ENCODE results near the gene CD70.
"Not testable (repeated sequence)": the region's sequence is repeated elsewhere in the genome, so short reads cannot be mapped to it uniquely, and the experiment has no call there.

The CD70 gene

GRCh38 chr19:6617374-6617773 is 26.4 kb upstream of the CD70 start:
- DNase-seq (ENCODE audit: extremely low read depth, low read depth), result no peak
- no peak for TF ChIP-seq CTCF (IDR thresholded peaks at IDR 0.05; ENCODE audit: low read depth, low read length, missing control alignments)
- no peak overlapping the region for H3K4me3 ChIP-seq (replicated peaks; ENCODE audit: low read depth, low read length)

- no peak for DNase-seq (ENCODE audit: extremely low read depth, low read depth)
- no peak overlapping the region for H3K4me3 ChIP-seq (replicated peaks; ENCODE audit: low read depth, low read length)
- TF ChIP-seq CTCF (IDR thresholded peaks at IDR 0.05; ENCODE audit: low read depth, low read length, missing control alignments), result no peak
These were observed 25.1 kb upstream of the CD70 start for GRCh38 chr19:6616011-6616410.

GRCh38 chr19:6613711-6614110 is 22.8 kb upstream of the CD70 start:
- no peak overlapping the region for H3K4me3 ChIP-seq (replicated peaks; ENCODE audit: low read depth, low read length)
- DNase-seq (ENCODE audit: extremely low read depth, low read depth), result no peak
- no peak for TF ChIP-seq CTCF (IDR thresholded peaks at IDR 0.05; ENCODE audit: low read depth, low read length, missing control alignments)

GRCh38 chr19:6610934-6611852 is 20.2 kb upstream of the CD70 start:
- DNase-seq (ENCODE audit: extremely low read depth, low read depth), result peak; percentile 71
- H3K4me3 ChIP-seq (replicated peaks; ENCODE audit: low read depth, low read length), result no peak overlapping the region
- no peak for TF ChIP-seq CTCF (IDR thresholded peaks at IDR 0.05; ENCODE audit: low read depth, low read length, missing control alignments)

- TF ChIP-seq CTCF (IDR thresholded peaks at IDR 0.05; ENCODE audit: low read depth, low read length, missing control alignments), result no peak
- no peak overlapping the region for H3K4me3 ChIP-seq (replicated peaks; ENCODE audit: low read depth, low read length)
- no peak for DNase-seq (ENCODE audit: extremely low read depth, low read depth)
These were observed 18.0 kb upstream of the CD70 start for GRCh38 chr19:6608940-6609339.

GRCh38 chr19:6608146-6608545 is 17.2 kb upstream of the CD70 start:
- not testable (repeated sequence) for DNase-seq (ENCODE audit: extremely low read depth, low read depth); H3K4me3 ChIP-seq (replicated peaks; ENCODE audit: low read depth, low read length)

GRCh38 chr19:6606276-6607070 is 15.5 kb upstream of the CD70 start:
- not testable (repeated sequence) for H3K4me3 ChIP-seq (replicated peaks; ENCODE audit: low read depth, low read length); DNase-seq (ENCODE audit: extremely low read depth, low read depth)
